ENCODE data around the gene ERAP2. TPM values are rescaled to one million over a fixed set of nuclear protein-coding genes. Genes with fewer than 3 reads are reported as not detected.
"Not testable (repeated sequence)": the region's sequence is repeated elsewhere in the genome, so short reads cannot be mapped to it uniquely, and the experiment has no call there.

The ERAP2 gene
- total RNA-seq, 1 donor = 6.7 TPM

DNA sequence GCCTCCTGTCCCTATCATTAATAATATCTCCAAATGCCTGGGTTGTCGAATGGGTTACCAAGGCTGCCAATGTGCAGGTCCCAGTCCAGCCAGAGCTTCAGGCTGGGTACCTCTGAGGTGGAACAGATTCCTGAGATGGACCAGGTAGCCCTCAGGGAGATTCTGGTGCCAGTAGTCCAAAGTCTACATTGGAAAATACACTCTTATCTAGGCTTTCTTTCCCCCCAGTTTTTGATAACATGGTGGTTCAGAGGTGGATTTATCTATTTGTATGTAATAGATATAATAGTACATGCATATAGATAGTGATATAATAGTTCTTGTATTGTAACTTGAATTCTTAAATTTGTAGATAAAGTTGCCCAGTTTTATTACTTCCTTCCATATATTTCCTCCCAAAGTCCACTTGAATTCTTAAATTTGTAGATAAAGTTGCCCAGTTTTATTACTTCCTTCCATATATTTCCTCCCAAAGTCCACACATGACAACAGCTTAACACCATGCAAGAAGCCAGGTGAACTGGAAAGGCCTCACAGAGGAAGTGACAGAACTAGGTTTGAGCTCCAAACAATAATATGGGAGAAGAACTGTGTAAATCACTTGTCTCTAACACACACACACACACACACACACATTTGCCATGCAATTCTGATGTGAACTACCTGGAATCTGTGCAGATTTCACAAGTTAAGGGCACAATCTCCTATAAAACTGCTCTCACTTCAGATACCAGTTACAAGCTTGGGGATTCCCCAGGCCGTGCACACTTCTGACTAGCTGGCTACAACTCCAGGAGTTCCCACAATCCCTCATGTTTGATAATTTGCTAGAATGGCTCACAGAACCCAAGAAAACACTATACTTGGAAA is 37.9 kb upstream of the ERAP2 start:
- DNase-seq (ENCODE audit: low read depth) = no peak
- no peak overlapping the region for H3K4me3 ChIP-seq (ENCODE audit: low read depth, low read length)
- TF ChIP-seq, protein P1, sequence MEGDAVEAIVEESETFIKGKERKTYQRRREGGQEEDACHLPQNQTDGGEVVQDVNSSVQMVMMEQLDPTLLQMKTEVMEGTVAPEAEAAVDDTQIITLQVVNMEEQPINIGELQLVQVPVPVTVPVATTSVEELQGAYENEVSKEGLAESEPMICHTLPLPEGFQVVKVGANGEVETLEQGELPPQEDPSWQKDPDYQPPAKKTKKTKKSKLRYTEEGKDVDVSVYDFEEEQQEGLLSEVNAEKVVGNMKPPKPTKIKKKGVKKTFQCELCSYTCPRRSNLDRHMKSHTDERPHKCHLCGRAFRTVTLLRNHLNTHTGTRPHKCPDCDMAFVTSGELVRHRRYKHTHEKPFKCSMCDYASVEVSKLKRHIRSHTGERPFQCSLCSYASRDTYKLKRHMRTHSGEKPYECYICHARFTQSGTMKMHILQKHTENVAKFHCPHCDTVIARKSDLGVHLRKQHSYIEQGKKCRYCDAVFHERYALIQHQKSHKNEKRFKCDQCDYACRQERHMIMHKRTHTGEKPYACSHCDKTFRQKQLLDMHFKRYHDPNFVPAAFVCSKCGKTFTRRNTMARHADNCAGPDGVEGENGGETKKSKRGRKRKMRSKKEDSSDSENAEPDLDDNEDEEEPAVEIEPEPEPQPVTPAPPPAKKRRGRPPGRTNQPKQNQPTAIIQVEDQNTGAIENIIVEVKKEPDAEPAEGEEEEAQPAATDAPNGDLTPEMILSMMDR (IDR thresholded peaks at IDR 0.05; ENCODE audit: insufficient read depth, low read length) = no peak

DNA sequence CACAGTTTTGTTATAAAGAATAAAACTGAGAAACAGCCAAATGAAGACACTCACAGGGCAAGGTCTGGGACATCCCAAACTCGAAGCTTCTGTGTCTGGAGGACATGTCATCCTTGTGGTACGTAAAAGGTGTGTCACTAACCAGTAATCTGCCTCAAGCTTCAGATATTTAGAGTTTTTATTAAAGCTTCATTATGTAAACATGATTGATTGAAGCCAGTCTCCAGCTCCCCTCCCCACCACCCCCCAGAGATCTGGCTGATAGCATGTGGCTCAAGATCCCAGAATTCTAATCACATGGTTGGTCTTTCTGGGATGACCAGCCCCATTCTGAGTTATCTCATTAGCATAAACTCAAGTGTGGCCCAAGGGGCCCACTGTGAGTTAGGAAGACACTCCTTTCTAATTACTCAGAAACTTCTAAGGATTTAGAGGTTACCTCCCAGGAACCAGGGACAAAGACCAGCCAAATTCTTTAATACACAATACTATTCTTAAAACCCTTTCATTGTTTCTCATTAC is 37.2 kb upstream of the ERAP2 start:
- no peak overlapping the region for H3K4me3 ChIP-seq (ENCODE audit: low read depth, low read length)
- TF ChIP-seq, protein P1 (IDR thresholded peaks at IDR 0.05; ENCODE audit: insufficient read depth, low read length) = no peak
- no peak for DNase-seq (ENCODE audit: low read depth)

DNA sequence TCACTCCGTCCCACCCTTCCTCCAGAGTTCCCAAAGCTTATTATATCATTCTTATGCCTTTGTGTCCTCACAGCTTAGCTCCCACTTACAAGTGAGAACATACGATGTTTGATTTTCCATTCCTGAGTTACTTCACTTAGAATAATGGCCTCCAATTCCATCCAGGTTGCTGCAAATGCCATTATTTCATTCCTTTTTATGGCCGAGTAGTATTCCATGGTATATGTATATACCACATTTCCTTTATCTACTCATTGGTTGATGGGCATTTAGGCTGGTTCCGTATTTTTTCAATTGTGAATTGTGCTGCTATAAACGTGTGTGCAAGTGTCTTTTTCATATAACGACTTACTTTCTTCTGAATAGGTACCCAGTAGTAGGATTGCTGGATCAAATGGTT is 34.4 kb upstream of the ERAP2 start:
- H3K4me3 ChIP-seq (ENCODE audit: low read depth, low read length); DNase-seq (ENCODE audit: low read depth): not testable (repeated sequence)

DNA sequence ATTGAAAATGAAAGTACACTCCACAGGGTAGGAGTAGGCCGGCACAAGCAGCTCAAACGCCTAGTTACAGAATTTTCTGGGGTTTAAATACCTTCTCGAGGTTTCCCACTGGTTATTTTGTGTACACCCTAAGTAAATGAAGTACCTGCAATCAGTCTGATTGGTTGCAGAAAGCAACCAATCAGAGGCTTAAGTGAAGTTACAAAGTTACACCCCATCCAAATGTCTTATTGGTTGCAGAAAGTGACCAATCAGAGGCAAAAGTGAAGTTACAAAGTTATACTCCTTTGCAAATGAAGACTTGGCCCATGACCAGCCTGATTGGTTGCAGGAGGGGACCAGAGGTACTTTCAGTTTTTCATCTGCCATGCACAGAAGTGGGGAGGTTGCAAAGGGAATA is 33.2 kb upstream of the ERAP2 start:
- TF ChIP-seq, protein P1 (IDR thresholded peaks at IDR 0.05; ENCODE audit: insufficient read depth, low read length) = no peak
- no peak overlapping the region for H3K4me3 ChIP-seq (ENCODE audit: low read depth, low read length)
- no peak for DNase-seq (ENCODE audit: low read depth)

DNA sequence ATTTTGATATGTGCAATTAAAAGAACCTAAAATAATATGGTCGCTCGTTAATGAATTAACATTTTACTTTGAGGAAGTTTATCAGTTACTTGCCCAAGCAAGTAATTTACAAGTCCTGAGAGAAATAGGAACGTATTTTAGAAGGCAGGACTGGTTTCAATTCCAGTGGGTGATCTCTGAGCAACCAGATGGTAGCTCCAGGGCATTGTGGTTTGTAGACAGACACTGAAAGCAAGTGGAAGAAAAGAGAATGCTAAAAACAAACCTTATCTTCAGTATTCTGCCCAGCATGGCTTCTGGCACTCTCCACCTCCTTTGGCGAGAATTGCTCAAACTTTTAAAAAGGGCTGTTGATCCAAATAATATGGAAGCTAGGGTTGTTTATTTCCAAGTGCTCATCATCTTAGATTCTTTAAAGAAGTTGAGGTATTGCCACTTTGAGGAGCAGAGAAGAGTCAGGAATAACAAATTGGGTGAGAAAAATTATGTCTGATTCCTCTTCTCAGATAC is 31.8 kb upstream of the ERAP2 start:
- TF ChIP-seq, protein P1 (IDR thresholded peaks at IDR 0.05; ENCODE audit: insufficient read depth, low read length) = no peak
- no peak overlapping the region for H3K4me3 ChIP-seq (ENCODE audit: low read depth, low read length)
- no peak for DNase-seq (ENCODE audit: low read depth)

DNA sequence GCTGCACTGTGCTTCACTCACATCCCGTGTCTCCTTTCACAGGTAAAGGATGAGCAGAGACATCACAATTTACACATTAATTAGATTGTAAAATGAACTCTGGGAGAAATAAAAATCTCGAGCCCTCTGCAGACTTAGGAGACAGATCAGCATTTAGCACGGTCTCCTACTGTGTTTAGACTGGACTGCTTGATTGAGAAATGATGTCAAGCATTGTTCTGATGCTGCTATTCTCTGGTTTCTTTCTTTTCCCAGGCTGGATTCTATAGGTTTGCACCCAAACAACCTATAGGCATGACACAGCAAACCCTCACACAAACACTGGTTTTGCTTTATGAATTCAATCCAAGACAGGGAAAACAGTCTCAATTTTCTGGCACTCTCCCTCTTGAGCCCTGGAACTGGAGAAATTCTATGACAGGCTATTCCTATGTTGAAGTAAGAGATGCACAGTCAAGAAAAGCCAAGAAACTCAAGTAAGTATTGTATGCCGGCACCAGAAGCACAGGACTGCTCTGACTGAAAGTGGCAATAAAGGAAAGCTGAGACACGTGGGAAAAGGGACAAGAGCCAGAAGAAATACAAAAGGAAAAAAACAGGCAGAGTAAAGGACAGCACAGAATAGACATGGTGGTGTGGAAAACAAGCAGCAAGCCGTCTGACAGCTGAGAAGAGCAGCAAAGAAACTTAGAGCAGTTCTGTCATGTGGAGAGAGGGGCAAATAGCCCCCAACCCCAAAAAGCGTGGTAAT is 24.8 kb upstream of the ERAP2 start:
- no peak for DNase-seq (ENCODE audit: low read depth)
- TF ChIP-seq, protein P1 (IDR thresholded peaks at IDR 0.05; ENCODE audit: insufficient read depth, low read length) = no peak
- no peak overlapping the region for H3K4me3 ChIP-seq (ENCODE audit: low read depth, low read length)

DNA sequence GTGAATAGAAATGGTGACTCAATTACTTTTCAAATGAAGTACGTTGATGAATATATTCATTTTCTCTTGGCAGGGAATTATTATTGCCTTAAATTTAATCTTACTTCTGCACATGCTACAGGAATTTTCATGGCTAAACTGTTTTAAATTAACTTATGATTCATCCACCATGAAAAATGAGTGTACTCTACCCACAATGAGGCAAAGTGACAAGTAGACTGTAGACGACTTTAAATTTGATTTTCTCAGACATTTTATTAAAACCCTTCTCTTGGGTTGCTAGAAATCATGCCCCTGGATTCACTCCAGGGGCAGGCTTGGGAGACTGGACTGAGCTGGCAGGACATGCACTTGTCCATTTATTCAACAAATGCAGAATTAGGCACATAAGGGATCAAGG is 23.5 kb upstream of the ERAP2 start:
- TF ChIP-seq, protein P1 (IDR thresholded peaks at IDR 0.05; ENCODE audit: insufficient read depth, low read length) = no peak
- DNase-seq (ENCODE audit: low read depth) = peak; percentile 48
- no peak overlapping the region for H3K4me3 ChIP-seq (ENCODE audit: low read depth, low read length)

All from fibroblast of the aortic adventitia (primary cell).